H1 (cell line): Measurements from ENCODE around the gene C1orf210.

ENCODE experiments used
- BACH1 ChIP-seq: IDR thresholded peaks from 2 replicates; pipeline ENCODE4 v1.6.1; 2012; ENCODE audit warnings: low read length, improper control_type of control experiment
- BCL11A ChIP-seq, 2 experiments: IDR thresholded peaks; one replicate each; pipeline ENCODE4 v1.6.1; 2011; ENCODE audit warnings: low read depth in 2 of 2, low read length in 2 of 2, mild to moderate bottlenecking in 2 of 2
- EZH2 ChIP-seq: fragments of 200-600 bp; sonication (generic); IDR thresholded peaks from 2 replicates; pipeline ENCODE4 v1.7.1; 2012; ENCODE audit warnings: low read depth, mild to moderate bottlenecking, moderate library complexity, low read length, inconsistent platforms; ENCODE audit not compliant: severe bottlenecking
- JUND ChIP-seq: IDR thresholded peaks from 2 replicates; pipeline ENCODE4 v1.6.1; 2011; ENCODE audit warnings: mild to moderate bottlenecking, improper control_type of control experiment, low read length
- POLR2A ChIP-seq, 2 experiments: IDR thresholded peaks; 1 replicate in 1 of 2; 2 replicates in 1 of 2; pipeline ENCODE4 v1.6.1; 2011; ENCODE audit warnings: low read depth in 2 of 2, low read length in 2 of 2, mild to moderate bottlenecking in 2 of 2; ENCODE audit errors: control extremely low read depth in 1 of 2
- POLR2AphosphoS5 ChIP-seq: IDR thresholded peaks from 2 replicates; pipeline ENCODE4 v1.6.1; 2011; ENCODE audit warnings: low read depth, low read length
- SIRT6 ChIP-seq: IDR thresholded peaks from one replicate; pipeline ENCODE4 v1.7.1; 2012; ENCODE audit warnings: low read length, inconsistent platforms
- SP1 ChIP-seq: IDR thresholded peaks from 2 replicates; pipeline ENCODE4 v1.6.1; 2011; ENCODE audit warnings: low read depth, low read length
- SRF ChIP-seq: IDR thresholded peaks from 2 replicates; pipeline ENCODE4 v1.6.1; 2011; ENCODE audit warnings: mild to moderate bottlenecking, low read depth, low read length, moderate library complexity
- TF ChIP-seq, protein P1 (sequence below), 3 experiments: IDR thresholded peaks; 1 replicate in 2 of 3; 2 replicates in 1 of 3; pipeline versions ENCODE4 v1.5.1 to v1.6.1; 2011; ENCODE audit warnings: low read length in 3 of 3, mild to moderate bottlenecking in 3 of 3, inconsistent platforms in 2 of 3, low read depth in 1 of 3, moderate library complexity in 1 of 3; ENCODE audit not compliant: insufficient read depth in 1 of 3; ENCODE audit errors: control extremely low read depth in 1 of 3
- TF ChIP-seq, protein P2 (sequence below): IDR thresholded peaks from 2 replicates; pipeline ENCODE4 v1.6.1; 2011; ENCODE audit warnings: low read length, improper control_type of control experiment
- TF ChIP-seq, protein P3 (sequence below): IDR thresholded peaks from 2 replicates; pipeline ENCODE4 v1.6.1; 2012; ENCODE audit warnings: inconsistent platforms

DNA sequence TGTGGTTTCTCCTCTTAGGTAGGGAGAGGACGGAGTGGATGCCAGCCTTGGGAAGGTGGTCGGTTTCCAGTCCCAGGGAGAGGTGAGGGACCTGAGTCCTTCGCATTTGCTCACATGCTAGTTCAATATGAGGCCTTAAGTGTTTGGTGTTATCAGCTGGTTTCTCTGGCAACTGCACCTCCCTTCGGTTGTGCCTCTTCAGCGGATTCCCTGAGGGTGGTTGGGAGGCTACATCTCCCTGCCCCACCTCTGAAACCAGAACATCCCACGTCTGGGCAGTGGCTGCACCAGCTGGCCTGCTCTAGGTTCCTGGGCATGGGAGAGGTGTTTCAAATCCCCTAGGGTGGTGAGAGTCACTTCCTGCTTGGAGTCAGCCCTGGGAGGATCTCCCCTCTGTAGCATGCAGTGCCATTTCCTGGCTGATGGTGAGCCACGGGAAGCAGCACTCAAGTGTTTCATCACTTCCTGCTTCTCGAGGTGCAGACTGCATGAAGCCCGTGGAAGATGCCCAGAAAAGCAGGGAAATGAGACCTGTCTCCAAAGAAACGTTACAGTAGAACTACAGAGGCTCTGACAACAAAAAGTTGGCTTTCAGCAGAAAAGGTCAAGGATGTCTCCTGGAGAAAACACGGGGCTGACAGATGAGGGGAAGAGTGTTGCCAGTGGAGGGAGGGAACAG, 11.1 kb downstream of the C1orf210 start:
- TF ChIP-seq, protein P1, sequence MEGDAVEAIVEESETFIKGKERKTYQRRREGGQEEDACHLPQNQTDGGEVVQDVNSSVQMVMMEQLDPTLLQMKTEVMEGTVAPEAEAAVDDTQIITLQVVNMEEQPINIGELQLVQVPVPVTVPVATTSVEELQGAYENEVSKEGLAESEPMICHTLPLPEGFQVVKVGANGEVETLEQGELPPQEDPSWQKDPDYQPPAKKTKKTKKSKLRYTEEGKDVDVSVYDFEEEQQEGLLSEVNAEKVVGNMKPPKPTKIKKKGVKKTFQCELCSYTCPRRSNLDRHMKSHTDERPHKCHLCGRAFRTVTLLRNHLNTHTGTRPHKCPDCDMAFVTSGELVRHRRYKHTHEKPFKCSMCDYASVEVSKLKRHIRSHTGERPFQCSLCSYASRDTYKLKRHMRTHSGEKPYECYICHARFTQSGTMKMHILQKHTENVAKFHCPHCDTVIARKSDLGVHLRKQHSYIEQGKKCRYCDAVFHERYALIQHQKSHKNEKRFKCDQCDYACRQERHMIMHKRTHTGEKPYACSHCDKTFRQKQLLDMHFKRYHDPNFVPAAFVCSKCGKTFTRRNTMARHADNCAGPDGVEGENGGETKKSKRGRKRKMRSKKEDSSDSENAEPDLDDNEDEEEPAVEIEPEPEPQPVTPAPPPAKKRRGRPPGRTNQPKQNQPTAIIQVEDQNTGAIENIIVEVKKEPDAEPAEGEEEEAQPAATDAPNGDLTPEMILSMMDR (IDR thresholded peaks at IDR 0.05; ENCODE audit: control extremely low read depth in 1 of 3, insufficient read depth in 1 of 3, low read depth in 1 of 3, low read length in 3 of 3) = no peak
- no peak for TF ChIP-seq BCL11A (IDR thresholded peaks at IDR 0.05; ENCODE audit: low read depth in 2 of 2, low read length in 2 of 2)
- no peak for TF ChIP-seq EZH2
- TF ChIP-seq SP1 = no peak
- no peak for TF ChIP-seq BACH1
- no peak for TF ChIP-seq SIRT6
- TF ChIP-seq, protein P2, sequence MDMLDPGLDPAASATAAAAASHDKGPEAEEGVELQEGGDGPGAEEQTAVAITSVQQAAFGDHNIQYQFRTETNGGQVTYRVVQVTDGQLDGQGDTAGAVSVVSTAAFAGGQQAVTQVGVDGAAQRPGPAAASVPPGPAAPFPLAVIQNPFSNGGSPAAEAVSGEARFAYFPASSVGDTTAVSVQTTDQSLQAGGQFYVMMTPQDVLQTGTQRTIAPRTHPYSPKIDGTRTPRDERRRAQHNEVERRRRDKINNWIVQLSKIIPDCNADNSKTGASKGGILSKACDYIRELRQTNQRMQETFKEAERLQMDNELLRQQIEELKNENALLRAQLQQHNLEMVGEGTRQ = no peak
- no peak for TF ChIP-seq POLR2AphosphoS5
- no peak for TF ChIP-seq POLR2A (IDR thresholded peaks at IDR 0.05; ENCODE audit: control extremely low read depth in 1 of 2, low read depth in 2 of 2, low read length in 2 of 2)
- no peak for TF ChIP-seq JUND
- TF ChIP-seq, protein P3, sequence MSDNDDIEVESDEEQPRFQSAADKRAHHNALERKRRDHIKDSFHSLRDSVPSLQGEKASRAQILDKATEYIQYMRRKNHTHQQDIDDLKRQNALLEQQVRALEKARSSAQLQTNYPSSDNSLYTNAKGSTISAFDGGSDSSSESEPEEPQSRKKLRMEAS = no peak
- TF ChIP-seq SRF = no peak
